NCI-H1092 treated with DMSO at 0.1 percent for 48 hours (cell line): ENCODE results near the gene AGA.

Experiments
- DNase-seq: peaks from one replicate; lab custom pipeline; 2025; lab: John Stamatoyannopoulos, UW

AGA gene

DNA sequence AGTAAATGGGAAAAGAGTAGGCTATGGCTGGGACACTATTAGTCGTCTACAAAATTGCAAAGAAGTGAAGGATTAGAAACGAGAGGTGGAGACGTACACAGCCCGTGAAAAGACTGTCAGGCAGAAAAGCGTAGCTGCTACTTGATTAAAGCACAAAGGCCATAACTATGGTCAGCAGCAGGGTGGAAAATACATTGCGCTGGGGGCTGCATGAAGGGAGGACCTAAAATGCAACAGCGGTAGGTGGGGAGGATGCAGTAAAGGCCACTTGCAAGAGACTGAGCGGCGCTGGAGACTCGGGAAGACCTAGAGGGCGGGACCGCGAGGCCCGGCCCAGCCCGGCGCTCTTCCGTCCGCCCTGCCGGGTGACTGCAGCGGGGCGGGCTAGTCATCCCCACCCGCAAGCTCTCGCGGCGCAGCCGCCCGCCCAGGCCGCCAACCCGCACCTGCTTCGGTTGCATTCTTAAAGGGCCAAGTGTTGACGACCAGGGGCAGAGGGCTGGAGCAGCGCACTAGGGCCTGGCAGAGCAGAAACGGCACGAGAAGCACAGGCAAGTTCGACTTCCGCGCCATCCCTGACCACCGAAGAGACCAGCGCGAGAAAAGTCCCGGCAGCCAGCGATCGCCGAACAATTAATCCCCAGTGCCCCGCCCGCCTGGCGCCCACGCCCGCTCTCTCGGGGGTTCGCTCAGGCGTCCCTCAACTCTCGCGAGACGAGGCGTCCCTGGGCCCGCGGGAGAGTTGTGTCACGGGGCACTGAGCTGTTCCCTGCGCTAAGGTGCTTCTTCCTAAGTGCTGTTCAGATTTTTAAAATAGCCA is at the start of gene AGA:
AGA (minus strand) TSS at position 635 of the 820 bp plus-strand sequence; CDS start at position 573, 62 bp downstream.
- DNase-seq = peak; percentile 93

DNA sequence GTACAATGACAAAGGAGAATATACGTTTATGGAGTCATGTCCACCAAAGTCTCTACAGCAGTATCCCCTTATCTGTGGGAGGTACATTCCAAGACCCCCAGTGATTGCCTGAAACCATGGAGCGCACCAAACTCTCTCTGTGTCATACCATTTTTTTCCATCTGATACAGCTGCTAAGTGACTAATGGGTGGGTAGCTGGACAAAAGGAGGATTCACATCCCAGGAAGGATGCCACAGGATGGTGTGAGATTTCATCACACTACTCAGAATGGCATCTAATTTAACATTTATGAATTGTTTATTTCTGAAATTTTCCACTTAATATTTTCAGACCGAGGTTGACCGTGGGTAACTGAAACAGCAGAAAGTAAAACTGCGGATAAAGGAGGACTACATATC is 49.8 kb upstream of the AGA start:
- no peak for DNase-seq

DNA sequence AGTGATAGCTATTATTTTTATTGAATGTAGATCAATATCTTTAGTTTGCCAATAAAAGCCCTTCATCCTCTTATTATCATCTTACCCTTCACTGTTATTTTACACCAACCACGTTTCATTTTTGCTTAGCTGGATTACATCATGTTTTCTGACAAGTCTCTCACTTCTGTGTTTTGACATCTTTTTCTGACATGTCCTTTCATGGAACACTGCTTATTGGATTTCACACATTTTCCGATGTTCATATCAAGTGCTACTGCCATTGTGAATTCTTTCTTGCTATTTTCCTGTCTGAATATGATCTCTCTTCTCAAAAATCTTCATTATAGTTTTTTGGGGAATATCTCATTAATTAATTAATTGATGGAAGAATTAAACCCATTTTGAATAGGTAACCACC is 48.5 kb upstream of the AGA start:
- DNase-seq = no peak

DNA sequence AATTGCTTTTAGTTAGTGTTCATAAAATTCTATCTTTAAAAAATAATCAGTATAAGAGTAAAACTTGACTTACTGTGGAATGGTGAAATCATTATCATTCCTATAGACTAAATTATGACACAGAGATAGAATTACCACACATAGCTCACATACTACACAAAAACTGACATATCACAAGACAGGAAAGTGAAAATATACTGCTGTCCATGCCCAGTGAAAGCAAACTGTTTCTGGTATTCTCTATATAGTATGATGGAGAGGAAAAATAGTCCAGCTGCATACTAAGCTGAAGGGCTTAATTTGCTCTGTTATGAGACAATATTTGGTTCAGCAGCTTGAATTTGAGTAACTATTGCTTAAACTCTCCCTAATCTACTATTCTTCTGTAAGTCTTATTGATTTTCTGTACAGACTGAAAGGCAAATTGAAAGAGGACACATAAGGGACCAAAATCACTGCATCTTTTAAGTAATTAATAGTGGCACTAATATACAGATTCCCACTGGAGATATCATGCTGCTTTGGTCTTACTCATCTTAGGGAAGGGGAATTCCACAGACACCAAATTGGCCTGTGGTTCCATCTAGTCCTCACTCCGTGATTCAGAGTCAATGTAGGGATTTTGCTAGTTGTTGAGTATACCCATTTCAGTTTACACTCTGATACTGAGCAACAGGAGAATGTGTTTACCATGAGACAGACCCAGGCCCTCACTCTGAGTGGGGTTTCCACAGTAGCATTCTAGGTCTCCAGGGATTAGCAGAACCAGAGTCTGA is 47.4 kb upstream of the AGA start:
- DNase-seq = no peak

DNA sequence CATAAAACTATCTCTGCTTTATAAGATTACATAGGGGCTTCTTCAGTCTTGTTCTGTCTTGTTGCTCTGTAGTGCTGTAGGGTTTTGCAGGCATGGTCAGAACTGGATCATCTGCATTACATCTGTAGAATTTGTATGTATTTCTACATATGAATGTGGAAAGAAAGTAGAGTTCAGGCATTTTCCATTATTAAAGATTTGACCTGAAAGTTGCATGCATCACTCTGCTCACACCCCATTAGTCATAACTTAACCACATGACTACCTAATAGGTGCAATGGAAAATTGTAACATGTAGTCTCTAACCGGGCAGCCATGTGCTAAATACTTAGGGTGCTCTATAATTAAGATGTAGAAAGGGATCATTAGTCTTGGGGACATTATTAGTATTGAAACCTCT is 45.7 kb upstream of the AGA start:
- DNase-seq = no peak

DNA sequence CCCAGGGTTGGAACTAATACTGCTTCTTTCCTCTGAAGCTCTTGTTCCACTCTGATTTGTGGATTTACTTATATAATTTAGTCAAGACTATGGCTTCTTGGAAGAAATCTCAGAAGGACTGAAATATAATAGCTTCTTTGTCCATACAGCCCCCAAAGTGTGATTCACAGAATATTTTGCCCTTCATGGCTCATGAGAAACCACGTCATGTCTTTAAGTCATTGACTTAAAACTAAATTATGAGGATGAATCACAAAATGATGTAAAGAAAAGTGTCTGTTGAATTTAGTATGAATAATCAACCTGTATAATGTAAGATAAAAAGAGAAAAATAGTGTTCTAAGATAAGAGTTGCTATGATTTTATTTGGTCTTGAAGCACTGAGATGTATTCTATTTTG is 43.3 kb upstream of the AGA start:
- no peak for DNase-seq

DNA sequence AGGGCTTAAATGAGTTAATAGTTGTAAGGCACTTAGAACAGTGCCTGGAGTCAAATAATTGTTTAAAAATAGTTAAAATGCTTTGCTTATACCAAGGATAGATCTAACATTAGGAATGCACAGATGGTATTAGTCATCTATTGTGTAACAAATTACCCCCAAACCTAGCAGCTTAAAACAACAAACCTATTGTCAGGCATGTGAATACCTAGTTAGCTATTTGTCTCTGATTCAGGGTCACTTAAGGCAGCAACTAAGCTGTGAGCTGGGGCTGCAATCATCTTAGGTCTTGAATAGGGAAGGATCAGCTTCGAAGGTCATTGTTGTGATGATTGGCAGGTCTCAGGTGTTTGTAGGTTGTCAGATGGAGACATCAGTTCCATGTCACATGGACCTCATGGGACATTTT is 42.4 kb upstream of the AGA start:
- DNase-seq = no peak

DNA sequence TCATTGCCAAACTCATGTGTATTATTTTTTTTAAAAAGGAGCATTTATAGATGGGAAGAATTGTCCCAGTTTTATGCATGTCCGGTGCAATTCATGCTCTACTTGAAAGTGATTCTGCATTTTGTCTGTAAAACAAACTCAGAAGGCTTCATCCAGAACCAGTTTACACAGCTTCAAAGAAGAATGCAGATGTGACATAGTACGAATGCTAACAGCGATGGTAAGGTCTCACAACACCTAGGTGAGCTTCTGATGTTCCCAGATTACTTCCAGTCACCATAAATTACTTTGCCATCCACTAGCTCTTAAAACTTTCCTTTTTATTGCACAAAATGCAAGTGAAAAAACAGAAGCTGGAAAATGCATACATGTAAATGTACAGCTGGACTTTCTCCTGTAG is 41.5 kb upstream of the AGA start:
- DNase-seq = no peak

DNA sequence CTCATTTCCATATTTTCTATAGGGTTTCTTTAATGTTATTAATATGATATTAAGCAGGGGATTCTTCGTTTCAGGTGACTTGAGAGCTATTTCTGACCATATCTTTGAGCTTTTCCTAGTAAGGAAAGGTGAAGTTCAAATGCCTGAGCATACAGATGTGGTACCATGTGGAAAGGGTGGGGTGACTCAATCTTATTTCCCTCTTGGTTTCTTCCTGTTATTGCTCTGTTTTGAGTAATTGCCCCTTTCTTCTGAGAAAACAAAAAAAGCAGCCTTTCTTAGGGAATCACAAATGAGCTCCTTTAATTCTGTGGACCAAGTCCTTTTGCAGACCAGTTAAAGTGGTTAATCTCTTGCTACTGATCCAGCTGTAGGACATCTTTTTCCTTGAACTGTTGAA is 41.0 kb upstream of the AGA start:
- DNase-seq = no peak

DNA sequence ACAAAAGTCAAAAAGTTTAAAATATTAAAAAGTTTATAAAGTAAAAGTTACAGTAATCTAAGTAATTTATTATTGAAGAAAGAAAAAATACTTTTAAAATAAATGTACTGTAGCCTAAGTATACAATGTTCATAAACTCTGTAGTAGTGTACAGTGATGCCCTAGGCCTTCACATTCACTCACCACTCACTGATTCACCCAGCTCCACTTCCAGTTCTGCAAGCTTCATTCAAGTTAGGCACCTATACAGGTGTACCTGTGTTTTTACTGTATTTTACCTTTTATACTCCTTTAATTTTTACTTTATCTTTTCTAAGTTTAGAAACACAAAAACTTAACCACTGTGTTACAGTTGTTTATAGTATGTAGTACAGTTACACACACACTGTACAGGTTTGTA is 40.1 kb upstream of the AGA start:
- DNase-seq = no peak

DNA sequence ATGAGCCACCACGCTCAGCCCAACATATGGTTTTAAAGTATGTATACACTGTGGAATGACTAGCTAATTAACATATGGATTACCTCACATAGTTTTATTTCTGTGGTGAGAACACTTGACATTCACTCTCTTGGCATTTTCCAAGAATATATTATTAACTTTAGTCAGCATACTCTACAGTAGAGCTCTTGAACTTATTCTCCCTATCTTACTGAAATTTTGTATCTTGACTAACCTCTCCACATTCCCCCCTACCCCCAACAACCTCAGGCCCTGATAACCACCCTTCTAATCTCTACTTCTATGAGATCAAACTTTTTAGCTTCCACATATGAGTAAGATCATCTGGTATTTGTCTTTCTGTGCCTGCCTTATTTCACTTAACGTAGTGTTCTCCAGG is 38.6 kb upstream of the AGA start:
- DNase-seq = no peak

DNA sequence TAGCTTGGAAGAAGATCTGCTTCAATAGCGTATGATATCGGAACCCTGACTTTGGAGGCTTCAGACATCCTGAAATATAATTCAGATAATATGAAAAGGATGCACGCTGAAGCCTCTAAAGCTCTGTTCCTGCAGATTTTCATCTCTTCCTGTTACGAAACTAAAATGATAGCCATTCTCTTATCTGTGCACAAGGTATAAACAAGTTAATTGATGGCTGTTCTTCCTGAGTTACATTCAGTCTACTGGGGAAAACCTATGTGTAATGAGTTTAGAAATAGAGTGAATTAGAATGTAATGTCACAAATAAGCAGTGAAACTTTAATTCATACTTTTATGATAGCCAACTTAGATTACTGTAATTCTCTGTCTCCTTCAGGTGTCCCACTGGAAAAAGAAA is 36.8 kb upstream of the AGA start:
- no peak for DNase-seq

DNA sequence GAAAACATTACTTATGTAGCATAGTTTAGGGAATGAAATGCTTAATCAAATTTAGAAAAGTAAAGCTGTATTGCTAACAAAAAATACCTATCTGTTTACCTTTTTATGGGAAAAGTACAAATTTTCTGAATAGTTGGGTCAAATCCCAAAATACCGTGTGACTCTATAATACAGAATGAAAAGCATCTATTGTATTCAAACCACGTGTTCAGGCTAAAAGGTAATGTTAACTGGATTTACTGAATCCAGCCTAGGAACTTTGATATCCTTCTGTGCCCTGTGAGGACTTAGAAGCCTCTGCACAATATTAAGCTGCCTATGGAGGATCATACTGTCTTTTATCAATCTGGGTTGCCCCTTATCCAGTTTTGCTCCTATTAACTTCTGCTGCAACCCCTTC is 36.3 kb upstream of the AGA start:
- no peak for DNase-seq

DNA sequence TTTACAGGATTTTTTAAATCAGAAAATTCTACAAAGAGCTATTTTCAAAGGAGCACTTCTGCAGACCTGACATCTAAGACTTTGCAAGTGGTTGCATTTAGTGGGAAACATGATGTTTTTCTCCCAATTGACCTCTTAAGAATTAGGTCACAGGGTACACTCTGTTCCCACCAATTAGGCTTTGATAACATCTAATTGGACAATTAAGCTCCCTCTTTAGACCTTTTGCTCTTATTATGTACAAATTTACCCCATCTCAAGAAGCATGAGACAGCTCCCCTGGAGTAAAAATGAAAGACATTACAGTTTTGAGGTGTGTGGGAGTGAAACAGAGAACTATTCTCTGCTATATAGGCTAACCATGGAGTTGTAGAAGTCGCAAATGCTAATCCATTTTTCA is 31.8 kb upstream of the AGA start:
- DNase-seq = no peak

DNA sequence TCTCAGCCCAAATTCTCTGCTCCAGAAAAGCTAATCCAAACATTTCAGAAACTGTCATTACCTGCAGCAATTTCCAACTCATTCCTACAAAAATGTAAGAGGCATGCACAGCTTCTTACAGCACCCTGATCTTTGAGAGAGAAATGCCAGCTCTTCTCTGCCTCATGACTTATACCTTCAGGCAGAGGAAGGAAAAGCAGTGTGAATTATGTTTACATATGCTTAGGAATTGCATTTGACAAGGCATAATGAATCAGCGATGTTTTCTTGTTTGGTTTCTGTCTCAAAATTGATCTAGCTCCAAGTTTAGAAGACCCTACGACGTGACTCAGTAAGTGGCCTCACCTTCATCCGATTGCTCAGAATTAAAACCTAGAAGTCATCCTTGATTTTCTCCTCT is 21.8 kb upstream of the AGA start:
- DNase-seq = no peak

DNA sequence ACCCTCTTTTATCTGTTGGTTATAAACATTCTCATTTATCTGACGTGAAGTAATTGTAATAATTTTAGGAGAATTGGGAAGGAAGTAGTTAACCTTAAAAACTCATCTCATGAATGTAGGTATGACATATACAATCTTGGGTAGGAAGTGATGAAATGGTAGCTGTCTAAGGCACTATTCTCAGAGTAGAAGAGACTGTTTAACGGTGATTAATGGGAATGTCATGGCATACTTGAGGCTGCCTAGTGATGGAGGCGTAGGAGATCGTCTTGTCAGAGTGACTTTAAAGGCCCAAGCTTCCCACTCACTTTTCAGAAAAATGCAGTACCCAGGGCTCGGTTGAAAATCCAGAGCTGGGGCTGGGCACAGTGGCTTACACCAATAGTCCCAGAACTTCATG is 19.4 kb upstream of the AGA start:
- no peak for DNase-seq

DNA sequence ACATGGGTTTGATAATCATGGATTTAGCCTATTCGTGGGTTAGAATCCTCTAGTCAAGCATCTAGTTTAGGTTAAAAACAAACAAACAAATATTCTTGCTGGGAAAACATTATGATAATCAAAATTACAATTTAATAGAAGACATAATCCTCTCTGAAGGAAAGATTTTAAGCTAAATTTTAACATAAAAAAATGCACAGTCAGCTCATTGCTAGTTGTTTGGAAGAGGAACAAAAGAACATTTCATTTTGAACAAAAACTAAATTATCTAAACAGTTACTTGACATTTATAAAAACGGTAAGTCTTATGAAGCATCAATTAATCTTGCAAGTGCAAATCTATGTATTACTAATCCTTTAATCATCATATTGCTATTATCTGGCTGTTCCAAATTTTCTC is 18.2 kb upstream of the AGA start:
- no peak for DNase-seq

DNA sequence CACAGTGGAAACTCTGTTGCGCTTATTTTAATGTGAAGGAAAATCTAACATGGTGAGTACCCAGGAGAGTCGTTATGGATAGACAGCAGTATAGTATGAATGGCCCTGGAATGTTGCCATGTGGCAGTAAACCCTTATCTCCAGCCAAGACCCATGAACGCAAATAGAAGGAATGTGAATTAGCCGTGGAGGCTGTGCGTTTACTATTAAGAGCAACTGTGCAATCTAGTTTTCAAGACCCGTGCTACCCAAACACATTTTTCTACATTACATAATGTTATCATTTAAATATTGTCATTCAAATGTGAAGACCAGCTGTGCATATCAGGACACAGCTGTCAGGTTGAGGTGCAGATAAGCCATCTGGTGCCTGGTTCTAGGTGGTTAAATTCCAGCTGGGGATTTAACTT is 13.3 kb upstream of the AGA start:
- peak; percentile 91 for DNase-seq

DNA sequence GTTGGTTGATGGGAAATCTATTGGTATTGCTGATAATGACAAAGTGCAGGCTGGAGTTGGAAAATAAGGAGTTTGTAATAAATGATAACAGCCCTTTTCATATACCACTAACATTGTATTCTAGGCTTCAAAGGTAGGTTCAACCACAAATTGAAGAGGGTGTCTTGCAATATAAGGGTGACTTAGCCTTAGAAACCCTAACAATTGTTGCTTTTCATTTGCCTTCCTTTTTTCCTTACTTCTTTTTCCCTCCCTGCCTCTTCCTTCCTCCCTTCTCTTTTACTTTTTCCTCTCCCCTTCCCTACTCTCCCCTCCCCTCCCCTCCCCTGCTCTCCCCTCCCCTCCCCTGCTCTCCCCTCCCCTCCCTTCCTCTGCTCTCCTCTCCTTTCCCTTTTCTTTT is 10.9 kb upstream of the AGA start:
- DNase-seq = no peak

DNA sequence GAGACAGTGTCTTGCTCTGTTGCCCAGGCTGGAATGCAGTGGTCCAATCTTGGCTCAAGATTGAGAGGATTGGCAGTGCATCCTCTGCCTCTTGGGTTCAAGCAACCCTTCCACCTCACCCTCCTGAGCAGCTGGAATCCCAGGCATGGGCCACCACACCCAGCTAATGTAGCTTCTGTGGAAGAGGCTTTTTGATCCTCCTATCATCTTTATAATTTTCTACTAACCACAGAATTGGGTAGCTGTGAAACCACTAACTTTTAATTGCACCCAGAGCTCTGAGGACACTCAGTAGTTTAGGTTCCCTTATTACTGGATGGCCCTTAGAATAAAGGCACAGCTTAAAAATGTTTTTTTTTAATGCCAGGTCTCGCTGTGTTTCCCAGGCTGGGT is 8.9 kb upstream of the AGA start:
- no peak for DNase-seq

DNA sequence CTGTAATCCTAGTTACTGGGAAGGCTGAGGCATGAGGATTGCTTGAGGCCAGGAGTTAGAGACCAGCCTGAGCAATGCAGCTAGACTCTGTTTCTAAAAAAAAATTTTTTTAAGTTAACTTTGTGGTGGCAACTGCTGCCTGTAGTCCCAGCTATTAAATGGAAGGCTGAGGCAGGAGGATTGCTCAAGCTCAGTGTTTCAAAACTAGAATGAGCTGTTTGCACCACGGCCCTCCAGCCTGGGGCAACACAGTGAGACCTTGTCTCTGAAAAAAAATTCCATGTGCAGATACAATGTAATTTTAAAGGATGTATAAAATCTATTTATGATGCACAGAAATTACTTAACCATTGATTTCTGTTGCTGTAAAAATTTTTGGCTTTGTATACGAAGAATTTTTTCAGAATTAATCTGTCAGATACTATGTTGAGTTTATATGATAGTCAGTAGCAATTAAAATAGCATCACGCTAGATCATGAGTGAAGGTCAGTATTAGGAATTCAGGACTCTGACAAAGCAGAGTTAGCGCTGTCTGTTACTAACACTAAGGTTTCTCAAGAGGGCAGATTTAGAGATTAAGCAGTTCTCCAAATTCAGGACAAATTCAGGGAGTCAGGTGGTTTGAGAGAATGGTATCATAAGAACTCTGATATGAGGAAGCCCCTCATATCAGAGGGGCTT is 8.3 kb upstream of the AGA start:
- DNase-seq = no peak

DNA sequence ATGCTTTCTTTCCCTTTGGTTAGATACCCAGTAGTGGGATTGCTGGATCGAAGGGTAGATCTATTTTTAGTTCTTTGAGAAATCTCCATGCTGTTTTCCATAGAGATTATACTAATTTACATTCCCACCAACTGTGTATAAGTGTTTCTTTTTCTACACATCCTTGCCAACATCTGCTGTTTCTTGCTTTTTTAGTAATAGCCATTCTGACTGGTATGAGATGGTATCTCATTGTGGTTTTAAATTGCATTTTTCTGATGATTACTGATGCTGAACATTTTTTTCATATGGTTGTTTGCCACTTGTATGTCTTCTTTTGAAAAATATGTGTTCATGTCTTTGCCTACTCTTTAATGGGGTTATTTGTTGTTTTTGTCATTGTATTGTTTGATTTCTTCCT is 6.6 kb upstream of the AGA start:
- no peak for DNase-seq

DNA sequence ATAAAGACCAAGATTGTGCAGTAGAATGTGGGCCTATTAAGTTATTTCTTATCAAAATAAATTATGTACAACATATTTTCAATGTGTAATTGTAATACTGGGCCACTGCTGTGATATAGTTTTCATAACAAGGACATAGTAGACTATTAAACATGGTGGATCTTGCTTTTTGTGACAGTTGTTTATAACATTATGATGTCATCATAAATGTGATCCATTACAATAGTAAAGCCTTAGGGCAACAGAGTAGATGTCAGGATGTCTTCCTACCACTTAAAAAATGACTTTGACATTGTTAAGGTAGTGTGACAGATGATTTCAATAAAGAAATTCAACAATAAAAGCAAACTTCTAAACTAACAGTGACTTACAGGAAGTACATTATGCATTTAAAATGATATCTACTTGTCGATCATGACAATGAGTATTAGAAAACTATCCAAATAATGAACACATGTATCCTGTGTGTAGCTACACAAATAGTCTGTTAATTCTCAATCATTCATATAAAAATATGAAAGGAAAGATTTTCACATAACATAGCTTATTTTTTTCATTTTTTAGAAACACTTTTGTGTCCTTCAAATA is 5.3 kb upstream of the AGA start:
- no peak for DNase-seq
